Right ventricle myocardium superior (tissue), 1 donor: Measurements from ENCODE around the gene ZFAND5. TPM values are rescaled to one million over a fixed set of nuclear protein-coding genes. Genes with fewer than 3 reads are reported as not detected.

Experiments
- ATAC-seq: fragments of 200-7000 bp; cut with Tn5 transposase; one replicate; pipeline ENCODE4 v1.9.1; 2020; ENCODE audit warnings: mild to moderate bottlenecking; ENCODE audit not compliant: poor library complexity
- DNase-seq: peaks from one replicate; pipeline ENCODE4 v3.0.0-alpha.2; 2020
- intact Hi-C: fragments of 100-400 bp; cut with DNase I; formaldehyde crosslinking; loops from one replicate; pipeline ENCODE4 v1.11.2; 2022
- total RNA-seq: library from RNA; stranded (reverse); fragmentation: NEBNext Ultra II Directional; extraction: Animal tissue kit (Norgen Biotek cat#: 25700); gene quantifications from one replicate; pipeline ENCODE4 v1.2.1, GENCODE V29; 2021
- donor health status: DM: no; HTN: yes; CAD: no; lungs with severe emphysema.

The ZFAND5 gene
- total RNA-seq, 1 donor from 2014 or later: 180 TPM

DNA sequence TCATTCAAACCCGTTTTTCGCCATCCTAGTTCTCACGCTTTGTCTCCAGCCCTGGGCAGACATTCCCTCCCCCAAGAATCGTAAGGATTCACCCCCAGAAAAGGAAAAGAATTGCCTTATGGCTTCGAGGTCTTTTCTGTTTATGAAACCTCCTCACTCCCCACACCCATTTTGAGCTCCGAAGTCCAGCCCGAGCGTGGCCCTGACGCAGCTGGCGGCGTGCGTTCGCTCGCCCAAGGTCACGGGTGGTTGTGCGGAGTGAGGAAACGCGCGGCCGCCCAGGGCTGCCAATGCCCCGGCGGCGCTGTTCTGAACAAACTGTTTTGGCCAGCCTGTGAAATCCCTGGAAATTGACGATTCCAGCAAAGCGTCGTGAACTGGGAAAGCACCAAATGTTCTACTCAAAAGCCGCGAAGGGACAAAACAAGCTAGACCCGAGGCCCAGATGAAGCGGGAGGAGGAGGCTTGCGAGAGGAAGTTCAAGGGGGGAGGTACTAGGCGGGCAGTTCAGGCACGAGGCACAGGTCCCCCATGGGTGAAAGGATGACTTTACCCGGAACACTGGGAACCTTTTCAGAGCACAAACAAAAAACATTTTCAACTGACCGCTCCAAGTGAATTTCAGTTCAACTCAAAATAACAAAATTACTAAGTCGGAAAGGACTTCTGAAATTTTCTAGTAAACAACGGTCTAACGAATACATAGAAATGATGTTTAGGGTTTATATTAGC is 683 bp upstream of the ZFAND5 start:
- intact Hi-C loops: loop anchor here (10.0 kb wide), 1 partner anchor 229 kb away; no protein-coding TSS in a partner anchor
- DNase-seq: peak; percentile 92
- peak; percentile 77 for ATAC-seq

- intact Hi-C loops: loop anchor here (10.0 kb wide), 1 partner anchor 231 kb away; no protein-coding TSS in a partner anchor
- ATAC-seq (peak; percentile 31), DNase-seq (peak; percentile 85)
Observed at GRCh38 chr9:72363908-72364678, 915 bp downstream of the ZFAND5 start.

- ATAC-seq (no peak), DNase-seq (no peak)
- intact Hi-C loops: loop anchor here (10.0 kb wide), 1 partner anchor 232 kb away; no protein-coding TSS in a partner anchor
Observed at GRCh38 chr9:72363236-72363635, 1.8 kb downstream of the ZFAND5 start.

- ATAC-seq (peak; percentile 39), DNase-seq (peak; percentile 67)
- intact Hi-C loops: loop anchor here (10.0 kb wide), 1 partner anchor 232 kb away; no protein-coding TSS in a partner anchor
Observed at GRCh38 chr9:72362680-72363139, 2.3 kb downstream of the ZFAND5 start.

DNA sequence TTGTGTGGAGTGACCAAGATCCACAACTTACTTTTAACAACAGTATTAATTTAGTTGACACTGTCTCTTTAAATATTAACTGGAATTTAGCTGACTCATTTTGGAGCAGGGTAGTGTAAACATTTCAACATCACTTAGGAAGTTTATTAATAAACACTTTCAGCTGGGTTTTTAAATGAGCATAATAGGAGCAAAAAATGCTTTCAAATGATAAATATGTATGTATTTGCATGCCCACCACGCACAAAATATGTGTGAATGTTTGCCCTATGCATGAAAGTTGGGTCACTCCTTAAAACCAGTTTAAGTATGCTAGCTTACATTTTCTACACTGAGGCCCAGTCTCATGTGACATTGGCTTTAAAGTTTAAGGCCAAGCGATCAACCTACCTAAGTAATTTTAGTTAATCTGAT is 2.9 kb downstream of the ZFAND5 start:
- DNase-seq (no peak), ATAC-seq (no peak)
- intact Hi-C loops: loop anchor here (10.0 kb wide), 1 partner anchor 233 kb away; no protein-coding TSS in a partner anchor

DNA sequence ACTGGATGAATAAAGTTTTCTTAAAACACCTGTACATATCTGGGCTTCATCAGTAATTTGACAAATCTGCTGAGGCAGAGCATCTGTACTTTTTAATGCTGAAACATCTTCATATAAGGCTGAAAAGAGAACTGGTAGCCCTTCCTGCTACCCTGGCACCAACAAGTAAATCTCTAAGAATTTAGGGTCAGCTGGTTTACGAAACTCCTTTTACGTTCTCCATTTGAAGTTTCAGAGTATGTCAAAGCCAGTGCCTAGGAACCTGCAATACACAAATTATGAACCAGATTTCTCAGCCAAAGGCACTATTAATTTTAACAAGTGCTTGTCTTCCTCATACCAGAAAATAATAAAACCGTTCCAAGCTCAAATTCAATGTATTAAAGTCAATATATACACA is 3.8 kb downstream of the ZFAND5 start:
- intact Hi-C loops: loop anchor here (10.0 kb wide), 1 partner anchor 234 kb away; no protein-coding TSS in a partner anchor
- DNase-seq: no peak
- no peak for ATAC-seq

- intact Hi-C loops: loop anchor here (10.0 kb wide), 1 partner anchor 234 kb away; no protein-coding TSS in a partner anchor
- ATAC-seq (no peak), DNase-seq (no peak)
Observed at GRCh38 chr9:72360324-72360723, 4.7 kb downstream of the ZFAND5 start.

DNA sequence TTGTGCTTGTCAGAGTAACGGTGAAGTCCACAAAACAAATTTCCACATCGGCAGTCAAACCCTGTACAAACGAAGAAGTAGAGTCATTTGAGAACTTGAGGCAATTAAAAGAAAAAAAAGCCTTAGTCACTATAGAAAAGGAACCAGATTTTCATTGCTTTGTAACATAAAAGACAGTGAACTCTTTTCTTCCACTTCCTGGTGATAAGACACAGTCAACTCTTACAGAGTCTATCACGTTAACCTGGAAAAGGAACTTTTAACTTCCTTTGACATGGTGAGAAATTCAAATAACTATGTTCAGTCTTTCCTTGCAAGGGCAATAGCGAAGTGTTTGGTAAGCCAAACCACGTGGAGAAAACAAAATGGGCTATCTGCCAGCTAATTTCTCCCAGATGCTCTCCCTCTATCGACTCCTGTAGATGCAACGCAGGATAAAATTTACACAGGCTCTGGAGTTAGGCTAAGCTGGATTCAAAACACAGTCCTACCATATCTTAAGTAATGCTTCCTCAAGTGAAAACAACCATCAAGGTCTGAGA is 8.9 kb downstream of the ZFAND5 start:
- ATAC-seq: peak; percentile 13
- intact Hi-C loops: loop anchor here (10.0 kb wide), 1 partner anchor 51 kb away; no protein-coding TSS in a partner anchor
- DNase-seq: no peak

DNA sequence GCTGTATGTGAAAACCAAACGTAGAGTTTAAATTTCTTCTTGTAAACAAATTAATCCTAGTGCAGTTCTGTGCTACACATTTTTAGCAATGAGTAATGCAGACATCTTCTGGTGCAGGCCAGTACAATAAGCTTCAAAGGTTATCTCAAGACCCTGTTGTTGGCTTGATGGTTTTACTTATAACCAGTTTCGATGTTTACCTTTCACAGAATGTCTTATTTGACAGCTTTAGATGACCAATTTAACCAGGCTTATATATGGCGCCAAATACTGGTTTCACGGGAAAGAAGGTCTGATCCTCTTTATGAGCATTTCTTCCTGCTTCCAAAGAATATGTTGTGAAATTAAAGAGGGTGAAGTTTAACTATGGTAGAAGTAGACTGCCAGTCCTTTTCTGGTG is 9.9 kb downstream of the ZFAND5 start:
- intact Hi-C loops: loop anchor here (10.0 kb wide), 1 partner anchor 50 kb away; no protein-coding TSS in a partner anchor
- no peak for DNase-seq
- ATAC-seq: no peak

DNA sequence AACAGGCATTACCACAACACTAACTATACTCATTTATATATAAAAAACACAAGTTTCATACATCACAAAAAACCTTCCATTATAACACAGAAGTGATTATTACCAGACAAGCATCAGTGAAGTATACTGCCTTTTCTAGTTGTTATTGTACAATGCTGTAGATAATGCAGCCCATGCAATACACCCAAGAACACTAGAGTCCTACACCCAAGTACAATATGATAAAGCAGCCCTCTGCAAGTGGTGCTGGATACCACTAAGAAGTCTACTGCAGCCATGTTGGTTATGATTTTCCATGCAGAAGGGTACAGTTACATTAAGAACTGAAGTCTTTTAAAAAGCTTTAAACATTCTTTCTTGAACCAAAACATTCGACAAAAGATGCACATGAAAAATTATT is 10.3 kb downstream of the ZFAND5 start:
- no peak for ATAC-seq
- intact Hi-C loops: loop anchor here (10.0 kb wide), 1 partner anchor 50 kb away; no protein-coding TSS in a partner anchor
- no peak for DNase-seq

- intact Hi-C loops: loop anchor here (10.0 kb wide), 1 partner anchor 49 kb away; no protein-coding TSS in a partner anchor
- DNase-seq (no peak), ATAC-seq (no peak)
Observed at GRCh38 chr9:72353455-72354116, 11.4 kb downstream of the ZFAND5 start.

DNA sequence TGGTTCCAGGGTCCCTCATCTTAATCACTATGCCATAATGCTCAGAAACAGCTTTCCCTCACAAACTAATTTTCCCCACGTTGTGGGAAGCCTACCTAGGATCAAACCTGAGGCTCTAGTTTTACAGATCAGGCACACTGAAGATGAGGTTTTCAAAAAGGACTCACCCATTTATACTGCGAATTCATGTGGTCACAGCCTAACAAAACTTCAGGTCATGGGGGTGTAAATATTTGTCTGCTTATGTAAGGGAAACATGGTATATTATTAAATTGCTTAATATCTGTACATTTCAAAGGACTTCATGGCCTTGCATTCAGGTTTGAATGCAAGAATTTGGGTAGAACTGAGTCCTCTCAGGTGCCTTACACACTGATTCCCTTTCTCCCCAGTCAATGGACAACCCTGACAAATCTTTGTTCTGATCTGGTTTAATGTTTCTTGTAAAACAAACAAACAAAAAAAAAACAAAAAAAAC is 12.1 kb downstream of the ZFAND5 start:
- ATAC-seq (no peak), DNase-seq (no peak)
- intact Hi-C loops: loop anchor here (10.0 kb wide), 1 partner anchor 48 kb away; no protein-coding TSS in a partner anchor

DNA sequence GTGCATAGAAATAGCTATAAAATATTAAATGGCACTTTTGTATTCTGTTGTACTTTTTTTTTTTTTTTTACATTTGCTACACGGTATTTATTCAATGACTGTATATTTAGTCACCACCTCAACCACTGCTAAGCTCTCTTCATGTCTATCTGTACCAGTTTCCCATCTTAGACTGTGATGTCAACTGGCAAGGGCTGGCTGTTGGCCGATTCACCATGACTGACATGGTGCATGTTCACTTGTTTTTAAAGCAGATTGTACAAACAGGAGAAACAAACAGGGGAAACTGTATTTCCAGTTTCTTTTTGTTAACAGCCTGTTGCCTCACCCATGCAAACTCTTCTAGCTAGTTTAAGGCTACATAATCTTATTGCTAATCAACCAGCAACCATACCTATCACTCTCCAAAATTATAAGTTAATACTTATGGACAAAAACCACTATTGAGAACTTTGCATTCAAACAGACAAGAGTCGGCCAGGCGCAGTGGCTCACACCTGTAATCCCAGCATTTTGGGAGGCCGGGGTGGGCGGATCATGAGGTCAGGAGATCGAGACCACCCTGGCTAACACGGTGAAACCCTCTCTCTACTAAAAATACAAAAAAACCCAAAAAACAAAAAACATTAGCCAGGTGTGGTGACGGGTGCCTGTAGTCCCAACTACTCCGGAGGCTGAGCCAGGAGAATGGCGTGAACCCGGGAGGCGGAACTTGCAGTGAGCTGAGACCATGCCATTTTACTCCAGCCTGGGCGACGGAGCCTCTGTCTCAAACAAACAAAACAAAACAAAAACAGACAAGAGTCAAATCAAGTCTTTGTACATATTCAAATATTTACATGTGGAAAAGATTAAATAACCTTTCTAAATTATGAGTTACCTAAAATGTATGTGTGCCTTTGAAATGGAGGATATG is 13.2 kb downstream of the ZFAND5 start:
- peak; percentile 55 for DNase-seq
- ATAC-seq: peak; percentile 69

GRCh38 chr9:72349911-72350310 is 15.1 kb downstream of the ZFAND5 start:
- ATAC-seq (no peak), DNase-seq (no peak)
- intact Hi-C loops: loop anchor here (10.0 kb wide), 1 partner anchor 45 kb away; no protein-coding TSS in a partner anchor

More for the DNA sequence above, 13.2 kb downstream of the ZFAND5 start:
- intact Hi-C loops: loop anchor here (10.0 kb wide), 1 partner anchor 47 kb away; no protein-coding TSS in a partner anchor

DNA sequence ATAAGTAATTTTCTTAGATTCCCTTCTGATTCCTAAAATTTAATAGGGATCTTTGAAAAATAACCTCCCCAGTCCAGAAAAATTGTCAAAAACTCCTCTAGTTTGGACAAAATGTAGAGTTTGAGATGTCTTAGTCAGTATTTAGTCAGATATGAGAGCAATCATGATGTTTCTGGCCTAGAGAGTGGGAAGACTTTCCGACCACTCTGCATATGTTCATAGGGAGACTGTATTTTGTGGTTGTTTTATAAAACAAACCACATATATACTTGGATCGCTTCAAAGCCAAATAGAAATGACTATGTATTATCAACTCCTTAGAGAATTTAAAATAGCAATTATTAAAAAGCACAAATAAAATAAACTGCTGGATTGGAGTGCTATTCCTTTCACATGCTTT is 15.8 kb downstream of the ZFAND5 start:
- intact Hi-C loops: no loop called here
- ATAC-seq: no peak
- no peak for DNase-seq

- ATAC-seq (no peak), DNase-seq (no peak)
- intact Hi-C loops: no loop called here
Observed at GRCh38 chr9:72346333-72346732, 18.7 kb downstream of the ZFAND5 start.

DNA sequence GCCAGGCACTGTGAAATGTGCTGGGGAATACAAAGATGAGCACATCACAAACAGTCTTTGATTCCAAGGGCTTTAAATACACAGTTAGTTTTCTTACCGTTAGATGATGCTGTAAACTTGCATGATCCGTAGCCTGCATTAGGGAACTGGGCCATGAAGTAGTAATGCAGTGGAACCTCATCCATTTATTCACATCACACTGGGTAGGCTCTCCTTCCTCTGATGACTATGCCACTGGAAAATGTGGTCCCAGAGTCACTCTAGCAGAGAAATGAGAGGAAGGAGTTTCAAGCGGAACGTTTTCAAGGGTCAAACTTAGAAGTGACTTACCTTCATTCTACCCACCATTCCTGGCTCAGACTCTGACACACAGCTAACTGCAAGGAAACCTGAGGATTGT is 26.4 kb downstream of the ZFAND5 start:
- DNase-seq (no peak), ATAC-seq (no peak)
- intact Hi-C loops: no loop called here
